Fibroblast of skin of left quadriceps (primary cell): ENCODE results near the gene CARTPT.

Experiments
- DNase-seq, 2 experiments: peaks; one replicate each; pipeline ENCODE4 v3.0.0-alpha.2; 2013; ENCODE audit warnings: low read depth in 2 of 2

Gene CARTPT

DNA sequence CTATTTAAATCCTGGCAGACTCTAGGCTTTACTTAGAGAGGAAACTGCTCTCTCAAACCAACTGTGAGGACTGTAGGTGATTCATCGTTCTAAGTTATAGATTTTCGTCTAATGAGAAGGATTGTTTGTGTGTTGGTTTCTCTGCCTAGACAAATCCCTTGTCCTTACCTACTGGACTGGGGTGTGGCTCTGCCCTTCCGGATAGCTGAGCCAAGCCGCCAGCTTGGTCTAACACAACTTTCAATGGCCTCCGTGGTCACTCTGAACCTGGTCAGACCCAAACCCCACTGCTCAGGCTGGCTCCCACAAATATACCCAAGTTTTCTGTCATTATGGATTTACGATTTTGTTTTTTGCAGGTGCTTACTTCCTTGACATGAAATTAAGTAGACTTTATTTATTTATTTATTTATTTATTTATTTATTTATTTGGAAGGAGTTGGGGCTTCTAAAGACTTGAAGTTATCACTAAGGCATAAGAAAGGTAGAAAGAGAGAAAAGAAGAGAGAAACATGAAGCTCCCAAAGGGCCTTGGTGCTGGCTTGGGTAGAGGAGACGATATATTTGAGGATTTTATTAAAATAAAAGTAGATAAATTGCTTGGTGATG, 19.0 kb downstream of the CARTPT start:
- DNase-seq, result no peak

- no peak for DNase-seq
Observed at GRCh38 chr5:71738662-71739361, 19.7 kb downstream of the CARTPT start.

DNA sequence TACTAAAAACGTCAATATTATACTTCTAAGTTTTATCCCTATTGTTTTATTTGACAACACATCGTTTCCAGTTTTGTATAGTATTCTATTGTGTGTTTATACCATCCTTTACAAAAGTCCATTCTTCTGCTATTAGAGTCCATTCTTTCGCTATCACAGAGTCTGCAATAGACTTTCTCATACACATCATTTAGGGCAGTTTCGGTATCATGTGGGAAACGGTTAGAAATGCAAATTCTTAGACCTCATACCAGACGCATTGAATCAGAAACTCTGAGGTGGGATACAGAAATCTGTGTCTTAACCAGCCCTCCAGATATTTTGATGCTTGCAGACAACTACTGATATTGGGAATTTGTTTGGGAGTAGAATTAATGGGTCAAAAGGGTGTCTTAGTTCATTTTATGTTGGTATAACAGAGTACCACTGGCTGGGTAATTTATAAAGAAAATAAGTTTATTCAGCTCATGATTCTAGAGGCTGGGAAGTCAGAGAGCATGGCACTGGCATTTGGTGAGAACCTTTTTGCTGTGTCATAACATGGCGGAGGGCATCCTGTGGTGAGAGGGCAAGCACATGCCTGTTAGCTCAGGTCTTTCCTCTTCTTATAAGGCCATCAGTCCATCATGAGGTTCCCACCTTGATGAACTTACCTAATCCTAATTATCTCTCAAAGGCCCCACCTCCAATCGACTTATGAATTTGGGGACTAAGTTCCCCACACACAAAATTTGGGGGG, 21.1 kb downstream of the CARTPT start:
- DNase-seq, result no peak

DNA sequence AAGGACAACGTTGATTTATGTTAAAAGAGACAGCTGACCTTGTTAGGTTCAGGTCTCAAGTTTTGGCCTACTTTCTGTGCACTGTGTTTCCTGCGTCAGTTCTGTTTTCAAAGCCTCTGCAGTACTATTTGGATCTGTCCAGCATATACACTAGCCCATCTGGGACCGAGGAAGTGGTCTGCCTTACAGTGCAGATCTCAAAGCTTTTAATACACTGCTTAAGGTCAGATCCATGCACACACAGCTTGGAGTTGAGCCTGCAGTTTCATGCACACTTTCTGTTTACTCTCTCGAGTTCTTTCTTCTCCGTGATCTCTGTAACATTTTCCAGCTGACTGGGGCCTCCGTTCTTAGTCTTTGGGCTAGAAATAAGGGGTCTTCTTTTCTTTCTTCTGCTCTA, 24.1 kb downstream of the CARTPT start:
- DNase-seq, result no peak

DNA sequence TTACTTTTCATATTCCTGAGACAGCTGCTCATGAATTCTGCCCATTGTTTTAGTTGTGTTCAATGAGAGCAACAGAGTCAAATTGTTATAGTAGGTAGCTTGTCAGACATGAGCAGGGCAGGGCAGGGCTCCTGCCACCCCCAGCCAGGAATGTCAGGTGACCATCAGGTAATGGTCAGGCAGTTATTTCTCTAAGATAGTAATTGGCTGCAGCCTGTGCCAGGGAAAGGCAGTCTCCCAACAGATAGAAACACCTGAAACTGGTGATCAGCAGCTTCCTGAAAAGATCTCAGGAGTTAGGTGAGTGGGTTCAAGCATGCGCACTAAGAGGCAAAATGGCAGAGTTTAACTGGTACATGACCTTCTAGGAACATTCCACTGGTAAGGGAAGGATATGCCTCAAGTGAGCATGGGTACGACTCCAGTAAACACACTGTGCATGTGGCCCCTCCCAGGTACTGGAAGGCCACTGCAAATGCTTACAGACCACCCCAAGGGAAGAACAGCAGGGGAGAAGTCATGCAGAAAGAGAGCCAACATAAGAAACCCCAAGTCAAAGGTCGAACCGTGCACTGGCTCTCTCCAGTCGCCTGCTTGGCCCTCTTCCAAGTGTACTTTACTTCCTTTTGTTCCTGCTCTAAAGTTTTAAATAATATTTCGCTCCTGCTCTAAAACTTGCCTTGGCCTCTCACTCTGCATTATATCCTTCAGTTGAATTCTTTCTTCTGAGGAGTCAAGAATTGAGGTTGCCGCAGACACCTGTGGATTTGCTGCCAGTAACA, 25.1 kb downstream of the CARTPT start:
- no peak for DNase-seq

- no peak for DNase-seq
Observed at GRCh38 chr5:71747182-71747581, 28.1 kb downstream of the CARTPT start.

DNA sequence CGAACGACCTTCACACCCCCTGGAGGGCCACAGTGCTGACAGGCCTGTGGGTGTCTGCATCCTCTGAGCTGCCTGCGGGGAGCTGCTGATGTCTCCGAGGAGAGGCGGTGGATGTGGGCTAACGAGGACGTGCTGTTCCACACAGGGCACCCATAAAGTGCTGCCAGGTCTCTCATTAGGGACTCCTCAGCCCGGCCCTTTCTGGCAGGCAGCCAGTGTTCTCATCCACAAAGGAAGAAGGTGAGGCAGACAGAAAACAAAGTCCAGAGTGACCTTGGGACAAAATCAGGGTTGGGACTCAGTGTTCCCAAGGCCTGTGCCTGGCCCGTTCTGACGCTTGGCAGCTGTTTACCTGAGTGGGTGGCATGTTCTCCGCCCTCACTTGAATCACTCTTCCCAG, 29.3 kb downstream of the CARTPT start:
- DNase-seq, result no peak

- DNase-seq, result no peak
Observed at GRCh38 chr5:71751422-71751821, 32.3 kb downstream of the CARTPT start.

DNA sequence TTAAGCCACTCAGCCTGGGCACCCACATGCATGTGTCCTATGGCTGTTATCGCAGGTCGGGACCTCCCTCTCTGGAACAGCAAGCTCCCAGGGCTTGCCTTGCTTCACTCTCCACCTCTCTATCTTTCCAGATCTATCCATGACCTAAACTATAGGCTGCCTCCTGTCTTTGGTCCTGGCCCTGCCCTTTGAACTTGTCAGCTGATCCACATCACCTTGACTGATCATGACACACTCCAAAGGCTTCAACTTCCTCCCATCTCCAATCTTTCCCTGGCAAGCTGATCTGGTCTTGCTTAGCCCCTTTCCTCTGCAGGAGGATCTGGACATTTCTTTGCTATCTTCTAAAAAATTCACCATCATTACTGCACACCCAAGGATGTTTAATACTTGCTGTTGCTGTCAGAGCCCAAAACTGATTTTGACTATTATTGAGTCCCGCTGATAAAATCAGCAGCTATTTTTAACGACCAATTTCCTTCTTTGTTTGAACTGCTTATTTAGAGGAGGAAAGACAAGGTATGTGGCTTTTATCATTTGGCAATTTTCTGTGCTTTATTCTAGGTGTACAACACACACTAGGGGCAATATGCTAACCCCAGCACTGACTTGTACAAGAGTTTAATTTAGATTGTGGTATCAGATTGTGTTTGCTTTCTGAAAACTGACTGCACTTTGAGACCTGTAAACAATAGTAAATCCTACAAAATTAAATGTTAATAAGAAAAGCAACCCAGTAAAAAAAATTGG, 33.5 kb downstream of the CARTPT start:
- no peak for DNase-seq

GRCh38 chr5:71757590-71758543, 38.8 kb downstream of the CARTPT start:
- DNase-seq, result peak; percentile 10 to 20

DNA sequence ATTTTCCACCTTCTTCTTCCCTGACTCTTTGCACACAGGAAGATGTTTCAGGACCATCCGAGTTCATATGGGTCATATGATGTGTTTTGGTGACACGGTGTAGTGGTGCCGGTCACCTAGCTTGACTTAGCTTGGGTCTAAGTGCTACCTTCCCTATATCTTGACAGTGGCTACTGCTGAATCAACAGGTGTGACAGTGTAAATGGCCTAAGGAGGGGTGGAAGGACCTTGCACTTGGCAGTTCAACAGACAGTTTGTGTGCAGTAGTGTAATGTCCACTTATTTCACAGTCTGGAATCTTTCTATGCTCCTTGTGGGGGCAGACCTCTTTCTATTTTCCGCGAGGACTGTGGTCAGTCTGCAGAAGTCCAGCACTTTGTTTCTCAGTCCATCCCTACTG, 43.8 kb downstream of the CARTPT start:
- DNase-seq, result no peak

DNA sequence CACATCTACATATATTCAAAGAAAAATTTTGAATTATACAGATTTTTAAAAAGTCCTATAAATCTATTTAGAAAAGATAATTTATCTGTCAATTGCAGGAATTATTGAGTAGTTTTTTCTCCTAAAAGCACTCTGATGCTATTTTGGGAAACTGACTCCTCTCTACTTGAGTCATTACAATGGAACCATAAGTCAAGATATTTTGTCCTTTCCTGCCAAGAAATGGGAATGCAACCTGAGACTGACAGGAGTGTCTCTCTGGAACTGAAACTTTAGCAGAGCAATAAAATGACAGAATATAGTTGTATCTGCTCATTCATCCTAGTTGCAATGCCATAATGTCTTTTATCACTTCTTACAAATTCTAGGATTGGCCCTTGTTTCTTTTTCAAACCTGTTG, 48.6 kb downstream of the CARTPT start:
- DNase-seq, result peak in 1 of 2 experiments; percentile 12

GRCh38 chr5:71769287-71769686, 50.2 kb downstream of the CARTPT start:
- no peak for DNase-seq

- DNase-seq, result no peak
Observed at GRCh38 chr5:71770381-71770780, 51.3 kb downstream of the CARTPT start.
